ENCODE results near the gene INSRR. TPM values are rescaled to one million over a fixed set of nuclear protein-coding genes. Genes with fewer than 3 reads are reported as not detected.

The INSRR gene
- total and polyA plus RNA-seq, 9 of the 15 experiments (the other 6 are each of a cell fraction or from before 2014, with no cell fraction given), result 0.03 to 0.18 (median 0.06) TPM; not detected in 3

DNA sequence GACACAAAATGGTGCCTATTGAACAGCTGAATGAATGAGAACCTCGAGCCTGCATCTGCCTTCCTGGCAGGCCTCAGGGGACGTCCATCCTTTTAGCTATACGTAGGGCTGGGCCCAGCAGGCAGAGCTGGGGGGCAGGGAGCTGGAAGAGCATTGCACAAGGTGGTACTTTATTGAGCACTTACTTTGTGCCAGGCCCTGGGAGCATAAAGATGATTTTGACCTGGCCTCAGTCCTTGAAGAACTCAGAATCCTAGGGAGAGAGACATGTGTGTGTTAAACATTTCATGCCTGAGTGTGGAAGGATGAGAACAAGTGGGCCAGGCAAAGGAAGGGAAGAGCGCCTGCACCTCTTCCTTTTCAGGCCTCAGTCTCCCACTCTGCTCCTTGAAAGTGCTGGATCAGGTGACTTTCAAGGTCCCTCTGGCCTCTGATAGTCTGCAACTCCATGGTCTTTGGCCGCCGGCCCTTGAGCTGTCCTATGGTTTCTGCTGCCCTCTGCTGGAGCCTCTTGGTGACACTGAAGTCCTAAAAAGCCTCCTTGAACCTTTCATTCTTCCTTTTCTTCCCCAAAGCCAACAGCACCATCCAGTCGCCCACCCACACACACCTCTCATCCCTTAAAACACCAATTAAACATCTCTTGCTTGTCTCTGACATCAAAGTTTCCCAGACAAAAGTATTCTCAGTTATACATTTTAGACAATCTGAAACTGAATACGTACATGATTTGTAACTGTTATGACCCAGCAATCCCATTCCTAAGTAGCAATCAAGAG, 31.1 kb upstream of the INSRR start (continued):
- TF ChIP-seq, protein P1, sequence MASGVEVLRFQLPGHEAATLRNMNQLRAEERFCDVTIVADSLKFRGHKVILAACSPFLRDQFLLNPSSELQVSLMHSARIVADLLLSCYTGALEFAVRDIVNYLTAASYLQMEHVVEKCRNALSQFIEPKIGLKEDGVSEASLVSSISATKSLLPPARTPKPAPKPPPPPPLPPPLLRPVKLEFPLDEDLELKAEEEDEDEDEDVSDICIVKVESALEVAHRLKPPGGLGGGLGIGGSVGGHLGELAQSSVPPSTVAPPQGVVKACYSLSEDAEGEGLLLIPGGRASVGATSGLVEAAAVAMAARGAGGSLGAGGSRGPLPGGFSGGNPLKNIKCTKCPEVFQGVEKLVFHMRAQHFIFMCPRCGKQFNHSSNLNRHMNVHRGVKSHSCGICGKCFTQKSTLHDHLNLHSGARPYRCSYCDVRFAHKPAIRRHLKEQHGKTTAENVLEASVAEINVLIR (CRISPR knock-in tag; IDR thresholded peaks at IDR 0.05), result no peak
- TF ChIP-seq SMC3 (conservative IDR thresholded peaks at IDR 0.05; ENCODE audit: insufficient read depth, low read depth, low read length), result peak; percentile 94
- TF ChIP-seq BCL6 (CRISPR knock-in tag; IDR thresholded peaks at IDR 0.05), result no peak
- no peak for TF ChIP-seq DIDO1 (tag; IDR thresholded peaks at IDR 0.05; ENCODE audit: low read depth)
- TF ChIP-seq, protein P2, sequence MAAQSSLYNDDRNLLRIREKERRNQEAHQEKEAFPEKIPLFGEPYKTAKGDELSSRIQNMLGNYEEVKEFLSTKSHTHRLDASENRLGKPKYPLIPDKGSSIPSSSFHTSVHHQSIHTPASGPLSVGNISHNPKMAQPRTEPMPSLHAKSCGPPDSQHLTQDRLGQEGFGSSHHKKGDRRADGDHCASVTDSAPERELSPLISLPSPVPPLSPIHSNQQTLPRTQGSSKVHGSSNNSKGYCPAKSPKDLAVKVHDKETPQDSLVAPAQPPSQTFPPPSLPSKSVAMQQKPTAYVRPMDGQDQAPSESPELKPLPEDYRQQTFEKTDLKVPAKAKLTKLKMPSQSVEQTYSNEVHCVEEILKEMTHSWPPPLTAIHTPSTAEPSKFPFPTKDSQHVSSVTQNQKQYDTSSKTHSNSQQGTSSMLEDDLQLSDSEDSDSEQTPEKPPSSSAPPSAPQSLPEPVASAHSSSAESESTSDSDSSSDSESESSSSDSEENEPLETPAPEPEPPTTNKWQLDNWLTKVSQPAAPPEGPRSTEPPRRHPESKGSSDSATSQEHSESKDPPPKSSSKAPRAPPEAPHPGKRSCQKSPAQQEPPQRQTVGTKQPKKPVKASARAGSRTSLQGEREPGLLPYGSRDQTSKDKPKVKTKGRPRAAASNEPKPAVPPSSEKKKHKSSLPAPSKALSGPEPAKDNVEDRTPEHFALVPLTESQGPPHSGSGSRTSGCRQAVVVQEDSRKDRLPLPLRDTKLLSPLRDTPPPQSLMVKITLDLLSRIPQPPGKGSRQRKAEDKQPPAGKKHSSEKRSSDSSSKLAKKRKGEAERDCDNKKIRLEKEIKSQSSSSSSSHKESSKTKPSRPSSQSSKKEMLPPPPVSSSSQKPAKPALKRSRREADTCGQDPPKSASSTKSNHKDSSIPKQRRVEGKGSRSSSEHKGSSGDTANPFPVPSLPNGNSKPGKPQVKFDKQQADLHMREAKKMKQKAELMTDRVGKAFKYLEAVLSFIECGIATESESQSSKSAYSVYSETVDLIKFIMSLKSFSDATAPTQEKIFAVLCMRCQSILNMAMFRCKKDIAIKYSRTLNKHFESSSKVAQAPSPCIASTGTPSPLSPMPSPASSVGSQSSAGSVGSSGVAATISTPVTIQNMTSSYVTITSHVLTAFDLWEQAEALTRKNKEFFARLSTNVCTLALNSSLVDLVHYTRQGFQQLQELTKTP (IDR thresholded peaks at IDR 0.05; ENCODE audit: low read depth in 1 of 2, partially characterized antibody in 2 of 2), result peak in 1 of 2 experiments; percentile 65
- no peak for TF ChIP-seq NUFIP1 (IDR thresholded peaks at IDR 0.05; ENCODE audit: partially characterized antibody)
- TF ChIP-seq ZNF146 (CRISPR knock-in tag; IDR thresholded peaks at IDR 0.05; ENCODE audit: unreplicated experiment), result no peak
- TF ChIP-seq ELF1 (tag; IDR thresholded peaks at IDR 0.05), result no peak
- TF ChIP-seq, protein P3, sequence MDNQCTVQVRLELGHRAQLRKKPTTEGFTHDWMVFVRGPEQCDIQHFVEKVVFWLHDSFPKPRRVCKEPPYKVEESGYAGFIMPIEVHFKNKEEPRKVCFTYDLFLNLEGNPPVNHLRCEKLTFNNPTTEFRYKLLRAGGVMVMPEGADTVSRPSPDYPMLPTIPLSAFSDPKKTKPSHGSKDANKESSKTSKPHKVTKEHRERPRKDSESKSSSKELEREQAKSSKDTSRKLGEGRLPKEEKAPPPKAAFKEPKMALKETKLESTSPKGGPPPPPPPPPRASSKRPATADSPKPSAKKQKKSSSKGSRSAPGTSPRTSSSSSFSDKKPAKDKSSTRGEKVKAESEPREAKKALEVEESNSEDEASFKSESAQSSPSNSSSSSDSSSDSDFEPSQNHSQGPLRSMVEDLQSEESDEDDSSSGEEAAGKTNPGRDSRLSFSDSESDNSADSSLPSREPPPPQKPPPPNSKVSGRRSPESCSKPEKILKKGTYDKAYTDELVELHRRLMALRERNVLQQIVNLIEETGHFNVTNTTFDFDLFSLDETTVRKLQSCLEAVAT (IDR thresholded peaks at IDR 0.05), result 0 out of 4 replicates have a peak, but pooled peaks of 1 of the 2 experiments have one; percentile 51
- TF ChIP-seq JUND (IDR thresholded peaks at IDR 0.05; ENCODE audit: borderline replicate concordance, low read depth, low read length), result peak; percentile 68
- TF ChIP-seq JUND (tag; IDR thresholded peaks at IDR 0.05; ENCODE audit: borderline replicate concordance, low read depth, low read length), result no peak; the same call in 2 of the 3 replicates
- TF ChIP-seq KDM4B (IDR thresholded peaks at IDR 0.05; ENCODE audit: borderline replicate concordance in 2 of 2, low read depth in 1 of 2), result no peak
- peak; percentile 92 for TF ChIP-seq ARID2 (IDR thresholded peaks at IDR 0.05)
- no peak for TF ChIP-seq ZNF586 (CRISPR knock-in tag; conservative IDR thresholded peaks at IDR 0.05)
- TF ChIP-seq, protein P4, sequence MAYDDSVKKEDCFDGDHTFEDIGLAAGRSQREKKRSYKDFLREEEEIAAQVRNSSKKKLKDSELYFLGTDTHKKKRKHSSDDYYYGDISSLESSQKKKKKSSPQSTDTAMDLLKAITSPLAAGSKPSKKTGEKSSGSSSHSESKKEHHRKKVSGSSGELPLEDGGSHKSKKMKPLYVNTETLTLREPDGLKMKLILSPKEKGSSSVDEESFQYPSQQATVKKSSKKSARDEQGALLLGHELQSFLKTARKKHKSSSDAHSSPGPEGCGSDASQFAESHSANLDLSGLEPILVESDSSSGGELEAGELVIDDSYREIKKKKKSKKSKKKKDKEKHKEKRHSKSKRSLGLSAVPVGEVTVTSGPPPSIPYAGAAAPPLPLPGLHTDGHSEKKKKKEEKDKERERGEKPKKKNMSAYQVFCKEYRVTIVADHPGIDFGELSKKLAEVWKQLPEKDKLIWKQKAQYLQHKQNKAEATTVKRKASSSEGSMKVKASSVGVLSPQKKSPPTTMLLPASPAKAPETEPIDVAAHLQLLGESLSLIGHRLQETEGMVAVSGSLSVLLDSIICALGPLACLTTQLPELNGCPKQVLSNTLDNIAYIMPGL (CRISPR knock-in tag; IDR thresholded peaks at IDR 0.05), result no peak
- TF ChIP-seq RBM22 (IDR thresholded peaks at IDR 0.05; ENCODE audit: low read depth, low read length, poor library complexity, severe bottlenecking), result no peak
- 0 out of 2 replicates have a peak, but pooled peaks have one; percentile 13 for TF ChIP-seq NR2C1 (IDR thresholded peaks at IDR 0.05)
- no peak for TF ChIP-seq NR2C1 (tag; IDR thresholded peaks at IDR 0.05)

Data from K562 (cell line).